Glutamatergic neuron (in vitro differentiated cells): Measurements from ENCODE around the gene CFAP97D1. TPM values are rescaled to one million over a fixed set of nuclear protein-coding genes. Genes with fewer than 3 reads are reported as not detected.

Experiments used
- DNase-seq: peaks from one replicate; pipeline ENCODE4 v3.0.0; 2022
- H3K27ac Mint-ChIP-seq: one replicate; pipeline ENCODE4 v1.8.0; 2020; ENCODE audit warnings: mild to moderate bottlenecking, mixed read lengths, inconsistent platforms; ENCODE audit not compliant: unreplicated experiment
- H3K27me3 Mint-ChIP-seq: one replicate; pipeline ENCODE4 v1.8.0; 2020; ENCODE audit warnings: mild to moderate bottlenecking, moderate library complexity, mixed read lengths, inconsistent platforms; ENCODE audit not compliant: unreplicated experiment
- H3K36me3 Mint-ChIP-seq: one replicate; pipeline ENCODE4 v1.8.0; 2020; ENCODE audit warnings: mild to moderate bottlenecking, mixed read lengths, inconsistent platforms; ENCODE audit not compliant: unreplicated experiment
- H3K4me1 Mint-ChIP-seq: one replicate; pipeline ENCODE4 v1.8.0; 2020; ENCODE audit warnings: mild to moderate bottlenecking, low read depth, mixed read lengths, inconsistent platforms; ENCODE audit not compliant: unreplicated experiment
- H3K4me3 Mint-ChIP-seq: one replicate; pipeline ENCODE4 v1.8.0; 2020; ENCODE audit warnings: mild to moderate bottlenecking, mixed read lengths, inconsistent platforms; ENCODE audit not compliant: unreplicated experiment
- H3K9me3 Mint-ChIP-seq: one replicate; pipeline ENCODE4 v1.8.0; 2020; ENCODE audit warnings: mild to moderate bottlenecking, moderate library complexity, mixed read lengths, inconsistent platforms; ENCODE audit not compliant: unreplicated experiment
- total RNA-seq: library from RNA; stranded (reverse); fragmentation: NEBNext Ultra II Directional; extraction: Animal tissue kit (Norgen Biotek cat#: 25700); gene quantifications from one replicate; pipeline ENCODE4 v1.2.1, GENCODE V29; 2021; ENCODE audit not compliant: unreplicated experiment
- TF ChIP-seq, protein P1 (sequence below): fragments of 200-600 bp; sonication (generic); IDR thresholded peaks from one replicate; pipeline ENCODE4 v1.5.0; 2021; ENCODE audit not compliant: partially characterized antibody, unreplicated experiment

Gene CFAP97D1
- total RNA-seq, 1 donor from 2014 or later = not detected

DNA sequence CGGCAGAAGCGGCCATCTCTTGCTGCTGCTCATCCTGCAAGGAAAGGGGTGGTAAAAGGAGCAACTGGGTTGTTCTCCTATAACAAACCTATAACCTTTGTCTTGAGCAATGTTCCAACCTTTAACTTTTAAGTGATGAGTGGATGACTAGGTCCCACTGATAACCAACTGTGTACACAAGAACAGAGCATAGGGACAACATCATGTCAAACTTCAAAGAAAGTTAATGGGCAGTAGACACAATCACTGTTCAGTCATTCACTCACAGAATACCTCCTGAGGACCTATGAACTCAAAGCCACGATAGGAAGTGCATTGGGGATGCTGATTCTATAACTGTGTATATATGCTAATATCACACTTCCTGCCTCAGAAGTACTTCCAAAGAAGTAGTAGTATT is 21.6 kb downstream of the CFAP97D1 start:
- DNase-seq = no peak
- Mint-ChIP-seq H3K9me3 (peaks cover 1% of the 10 kb centered on the region), H3K36me3 (peaks cover 4% of the 10 kb centered on the region), H3K27ac (no peak overlapping the region), H3K27me3 (peaks cover 7% of the 10 kb centered on the region), H3K4me3 (no peak overlapping the region), H3K4me1 (no peaks in the 10 kb centered on the region)
- TF ChIP-seq, protein P1, sequence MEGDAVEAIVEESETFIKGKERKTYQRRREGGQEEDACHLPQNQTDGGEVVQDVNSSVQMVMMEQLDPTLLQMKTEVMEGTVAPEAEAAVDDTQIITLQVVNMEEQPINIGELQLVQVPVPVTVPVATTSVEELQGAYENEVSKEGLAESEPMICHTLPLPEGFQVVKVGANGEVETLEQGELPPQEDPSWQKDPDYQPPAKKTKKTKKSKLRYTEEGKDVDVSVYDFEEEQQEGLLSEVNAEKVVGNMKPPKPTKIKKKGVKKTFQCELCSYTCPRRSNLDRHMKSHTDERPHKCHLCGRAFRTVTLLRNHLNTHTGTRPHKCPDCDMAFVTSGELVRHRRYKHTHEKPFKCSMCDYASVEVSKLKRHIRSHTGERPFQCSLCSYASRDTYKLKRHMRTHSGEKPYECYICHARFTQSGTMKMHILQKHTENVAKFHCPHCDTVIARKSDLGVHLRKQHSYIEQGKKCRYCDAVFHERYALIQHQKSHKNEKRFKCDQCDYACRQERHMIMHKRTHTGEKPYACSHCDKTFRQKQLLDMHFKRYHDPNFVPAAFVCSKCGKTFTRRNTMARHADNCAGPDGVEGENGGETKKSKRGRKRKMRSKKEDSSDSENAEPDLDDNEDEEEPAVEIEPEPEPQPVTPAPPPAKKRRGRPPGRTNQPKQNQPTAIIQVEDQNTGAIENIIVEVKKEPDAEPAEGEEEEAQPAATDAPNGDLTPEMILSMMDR = no peak

DNA sequence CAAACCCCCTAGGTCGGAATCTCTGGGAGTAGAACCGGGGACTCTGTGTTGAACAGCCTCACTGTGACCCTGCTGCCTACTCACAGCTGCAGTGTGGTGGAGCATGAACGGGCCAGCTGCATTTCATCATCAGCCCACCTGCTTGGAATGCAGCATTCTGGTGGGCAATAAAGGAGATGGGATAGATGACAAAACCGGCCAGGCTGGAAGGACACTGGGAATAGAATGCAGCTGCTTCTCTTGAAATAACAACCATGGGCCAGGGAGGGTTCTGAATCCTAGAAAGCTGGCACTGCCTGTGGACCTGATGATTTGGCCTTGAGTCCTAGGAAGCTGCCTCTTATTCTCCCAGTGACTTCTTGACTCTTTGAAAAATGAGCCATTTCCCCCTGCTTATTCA is 23.5 kb downstream of the CFAP97D1 start:
- TF ChIP-seq, protein P1 = no peak
- DNase-seq = no peak
- H3K27ac Mint-ChIP-seq = no peak overlapping the region
- peaks cover 4% of the 10 kb centered on the region for H3K36me3 Mint-ChIP-seq
- H3K9me3 Mint-ChIP-seq = peaks cover 1% of the 10 kb centered on the region
- no peak overlapping the region for H3K4me3 Mint-ChIP-seq
- no peaks in the 10 kb centered on the region for H3K4me1 Mint-ChIP-seq
- H3K27me3 Mint-ChIP-seq = peaks cover 7% of the 10 kb centered on the region

- H3K27me3 Mint-ChIP-seq = peaks cover 7% of the 10 kb centered on the region
- peaks cover 1% of the 10 kb centered on the region for H3K9me3 Mint-ChIP-seq
- H3K27ac Mint-ChIP-seq = no peak overlapping the region
- TF ChIP-seq, protein P1 = no peak
- no peak for DNase-seq
- H3K4me1 Mint-ChIP-seq = no peaks in the 10 kb centered on the region
- H3K36me3 Mint-ChIP-seq = peaks cover 4% of the 10 kb centered on the region
- H3K4me3 Mint-ChIP-seq = no peak overlapping the region
Measured at GRCh38 chr17:43805117-43805516, 24.9 kb downstream of the CFAP97D1 start.

DNA sequence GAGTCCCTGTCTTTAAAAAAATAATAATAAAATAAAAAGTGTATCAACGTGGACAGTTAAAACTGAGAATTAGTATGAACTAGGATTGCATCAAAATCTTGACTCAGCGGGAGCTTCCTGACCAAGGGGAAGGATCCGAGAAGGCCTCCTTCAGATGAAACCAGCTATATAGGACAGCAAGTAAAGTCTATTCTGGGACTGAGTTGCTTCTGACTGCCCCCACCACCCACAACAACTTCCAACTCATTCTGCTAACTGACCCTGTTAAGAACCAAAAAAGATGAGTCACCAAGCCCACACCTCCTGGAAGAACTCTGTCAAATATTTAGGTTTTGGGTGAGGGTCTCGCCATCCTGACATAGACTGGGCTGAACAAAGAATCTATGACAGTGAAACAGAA is 27.8 kb downstream of the CFAP97D1 start:
- H3K27me3 Mint-ChIP-seq = peaks cover 5% of the 10 kb centered on the region
- H3K36me3 Mint-ChIP-seq = peaks cover 4% of the 10 kb centered on the region
- H3K4me3 Mint-ChIP-seq = no peak overlapping the region
- no peak overlapping the region for H3K27ac Mint-ChIP-seq
- no peak for DNase-seq
- peaks cover 4% of the 10 kb centered on the region for H3K9me3 Mint-ChIP-seq
- H3K4me1 Mint-ChIP-seq = no peaks in the 10 kb centered on the region
- TF ChIP-seq, protein P1 = no peak

DNA sequence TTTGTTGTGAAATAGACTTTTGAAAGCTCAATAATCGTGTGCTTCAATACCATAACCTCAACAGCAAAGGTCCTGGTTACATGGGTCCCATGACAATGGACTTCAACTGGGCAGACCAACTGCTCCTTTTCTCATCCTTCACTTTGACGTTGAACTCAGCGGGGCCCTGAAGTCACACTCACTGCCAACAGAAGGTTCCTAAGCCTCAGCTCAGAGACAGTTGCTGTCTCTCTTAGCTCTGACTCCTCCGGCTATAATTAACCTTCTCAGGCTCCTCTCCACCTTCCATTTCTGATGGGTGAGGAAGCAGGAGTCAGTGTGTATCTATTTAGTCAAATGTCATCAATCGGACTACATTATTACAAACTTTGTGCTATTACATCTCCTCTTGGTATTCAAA is 28.9 kb downstream of the CFAP97D1 start:
- no peak for DNase-seq
- peaks cover 4% of the 10 kb centered on the region for H3K36me3 Mint-ChIP-seq
- TF ChIP-seq, protein P1 = no peak
- H3K9me3 Mint-ChIP-seq = peaks cover 4% of the 10 kb centered on the region
- H3K27ac Mint-ChIP-seq = no peak overlapping the region
- H3K4me3 Mint-ChIP-seq = no peak overlapping the region
- H3K27me3 Mint-ChIP-seq = peaks cover 2% of the 10 kb centered on the region
- no peaks in the 10 kb centered on the region for H3K4me1 Mint-ChIP-seq
